Measurements from ENCODE around the gene GRPEL1.

DNA sequence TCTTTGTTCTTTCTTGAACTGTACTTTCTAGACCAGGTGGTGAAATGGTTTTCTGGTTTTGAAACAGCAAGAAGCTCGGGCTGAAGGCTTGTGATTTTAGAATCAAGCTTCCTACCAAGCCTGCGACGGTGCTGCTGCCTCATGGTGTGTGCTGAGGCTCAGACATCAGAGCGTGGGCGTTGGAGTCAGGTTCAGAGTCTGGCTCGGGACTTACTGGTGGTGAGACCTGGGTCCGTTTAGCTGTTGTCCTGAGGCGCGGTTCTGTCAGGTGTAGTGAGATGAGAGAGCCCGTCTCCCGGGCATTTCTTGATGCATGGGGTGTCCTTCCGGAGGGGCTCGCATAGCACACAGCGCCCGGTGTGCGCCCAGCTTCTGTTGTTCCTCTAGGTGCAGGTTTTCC, 44.4 kb downstream of the GRPEL1 start:
- TF ChIP-seq TAF1 (IDR thresholded peaks at IDR 0.05; ENCODE audit: low read depth): no peak
- no peak for TF ChIP-seq CREB1 (IDR thresholded peaks at IDR 0.05; ENCODE audit: low read depth)
- TF ChIP-seq, protein P1, sequence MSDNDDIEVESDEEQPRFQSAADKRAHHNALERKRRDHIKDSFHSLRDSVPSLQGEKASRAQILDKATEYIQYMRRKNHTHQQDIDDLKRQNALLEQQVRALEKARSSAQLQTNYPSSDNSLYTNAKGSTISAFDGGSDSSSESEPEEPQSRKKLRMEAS (IDR thresholded peaks at IDR 0.05): no peak
- no peak for TF ChIP-seq YY1 (IDR thresholded peaks at IDR 0.05; ENCODE audit: low read depth)
- TF ChIP-seq, protein P2, sequence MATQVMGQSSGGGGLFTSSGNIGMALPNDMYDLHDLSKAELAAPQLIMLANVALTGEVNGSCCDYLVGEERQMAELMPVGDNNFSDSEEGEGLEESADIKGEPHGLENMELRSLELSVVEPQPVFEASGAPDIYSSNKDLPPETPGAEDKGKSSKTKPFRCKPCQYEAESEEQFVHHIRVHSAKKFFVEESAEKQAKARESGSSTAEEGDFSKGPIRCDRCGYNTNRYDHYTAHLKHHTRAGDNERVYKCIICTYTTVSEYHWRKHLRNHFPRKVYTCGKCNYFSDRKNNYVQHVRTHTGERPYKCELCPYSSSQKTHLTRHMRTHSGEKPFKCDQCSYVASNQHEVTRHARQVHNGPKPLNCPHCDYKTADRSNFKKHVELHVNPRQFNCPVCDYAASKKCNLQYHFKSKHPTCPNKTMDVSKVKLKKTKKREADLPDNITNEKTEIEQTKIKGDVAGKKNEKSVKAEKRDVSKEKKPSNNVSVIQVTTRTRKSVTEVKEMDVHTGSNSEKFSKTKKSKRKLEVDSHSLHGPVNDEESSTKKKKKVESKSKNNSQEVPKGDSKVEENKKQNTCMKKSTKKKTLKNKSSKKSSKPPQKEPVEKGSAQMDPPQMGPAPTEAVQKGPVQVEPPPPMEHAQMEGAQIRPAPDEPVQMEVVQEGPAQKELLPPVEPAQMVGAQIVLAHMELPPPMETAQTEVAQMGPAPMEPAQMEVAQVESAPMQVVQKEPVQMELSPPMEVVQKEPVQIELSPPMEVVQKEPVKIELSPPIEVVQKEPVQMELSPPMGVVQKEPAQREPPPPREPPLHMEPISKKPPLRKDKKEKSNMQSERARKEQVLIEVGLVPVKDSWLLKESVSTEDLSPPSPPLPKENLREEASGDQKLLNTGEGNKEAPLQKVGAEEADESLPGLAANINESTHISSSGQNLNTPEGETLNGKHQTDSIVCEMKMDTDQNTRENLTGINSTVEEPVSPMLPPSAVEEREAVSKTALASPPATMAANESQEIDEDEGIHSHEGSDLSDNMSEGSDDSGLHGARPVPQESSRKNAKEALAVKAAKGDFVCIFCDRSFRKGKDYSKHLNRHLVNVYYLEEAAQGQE (IDR thresholded peaks at IDR 0.05; ENCODE audit: low read depth): no peak
- TF ChIP-seq ZBTB7A (IDR thresholded peaks at IDR 0.05; ENCODE audit: low read depth): no peak
- no peak for TF ChIP-seq EP300 (IDR thresholded peaks at IDR 0.05; ENCODE audit: borderline replicate concordance)
- TF ChIP-seq EGR1 (IDR thresholded peaks at IDR 0.05): no peak
- TF ChIP-seq TEAD4 (IDR thresholded peaks at IDR 0.05): no peak
- TF ChIP-seq NFIC (IDR thresholded peaks at IDR 0.05): no peak
- no peak for TF ChIP-seq CEBPB (IDR thresholded peaks at IDR 0.05)
- TF ChIP-seq, protein P3, sequence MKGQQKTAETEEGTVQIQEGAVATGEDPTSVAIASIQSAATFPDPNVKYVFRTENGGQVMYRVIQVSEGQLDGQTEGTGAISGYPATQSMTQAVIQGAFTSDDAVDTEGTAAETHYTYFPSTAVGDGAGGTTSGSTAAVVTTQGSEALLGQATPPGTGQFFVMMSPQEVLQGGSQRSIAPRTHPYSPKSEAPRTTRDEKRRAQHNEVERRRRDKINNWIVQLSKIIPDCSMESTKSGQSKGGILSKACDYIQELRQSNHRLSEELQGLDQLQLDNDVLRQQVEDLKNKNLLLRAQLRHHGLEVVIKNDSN (IDR thresholded peaks at IDR 0.05): no peak

All from Ishikawa (cell line).